ENCODE data around the gene C11orf16. TPM values are rescaled to one million over a fixed set of nuclear protein-coding genes. Genes with fewer than 3 reads are reported as not detected.

Gene C11orf16
- total RNA-seq, 4 donors from 2014 or later, result not detected

DNA sequence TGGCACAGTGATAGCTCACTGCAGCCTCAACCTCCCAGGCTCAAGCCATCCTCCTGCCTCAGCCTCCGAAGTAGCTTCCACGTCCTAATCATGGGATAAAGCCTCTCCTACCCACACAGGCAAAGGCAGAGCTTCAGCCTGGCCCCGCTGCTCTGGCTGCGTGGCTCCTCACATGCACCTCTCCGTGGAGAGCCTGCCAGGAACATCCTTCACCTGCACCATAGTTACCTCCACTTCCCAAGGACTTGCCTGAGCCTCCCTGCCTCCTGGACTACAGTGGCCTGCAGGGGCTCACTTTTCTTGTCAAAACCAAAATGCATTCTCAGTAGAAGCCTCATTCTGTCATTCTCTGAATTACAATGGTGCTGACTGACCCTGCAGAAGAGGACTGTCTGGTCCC is 6.5 kb downstream of the C11orf16 start:
- 89 to 93% methylated on average over 2 to 5 of the region's 5 CpGs for WGBS, 2 donors (ENCODE audit: low coverage in 1 of 2)
- no peak for TF ChIP-seq EP300 (IDR thresholded peaks at IDR 0.05; ENCODE audit: low read depth)
- no peak for TF ChIP-seq POLR2AphosphoS5 (IDR thresholded peaks at IDR 0.05)
- TF ChIP-seq, protein P1, sequence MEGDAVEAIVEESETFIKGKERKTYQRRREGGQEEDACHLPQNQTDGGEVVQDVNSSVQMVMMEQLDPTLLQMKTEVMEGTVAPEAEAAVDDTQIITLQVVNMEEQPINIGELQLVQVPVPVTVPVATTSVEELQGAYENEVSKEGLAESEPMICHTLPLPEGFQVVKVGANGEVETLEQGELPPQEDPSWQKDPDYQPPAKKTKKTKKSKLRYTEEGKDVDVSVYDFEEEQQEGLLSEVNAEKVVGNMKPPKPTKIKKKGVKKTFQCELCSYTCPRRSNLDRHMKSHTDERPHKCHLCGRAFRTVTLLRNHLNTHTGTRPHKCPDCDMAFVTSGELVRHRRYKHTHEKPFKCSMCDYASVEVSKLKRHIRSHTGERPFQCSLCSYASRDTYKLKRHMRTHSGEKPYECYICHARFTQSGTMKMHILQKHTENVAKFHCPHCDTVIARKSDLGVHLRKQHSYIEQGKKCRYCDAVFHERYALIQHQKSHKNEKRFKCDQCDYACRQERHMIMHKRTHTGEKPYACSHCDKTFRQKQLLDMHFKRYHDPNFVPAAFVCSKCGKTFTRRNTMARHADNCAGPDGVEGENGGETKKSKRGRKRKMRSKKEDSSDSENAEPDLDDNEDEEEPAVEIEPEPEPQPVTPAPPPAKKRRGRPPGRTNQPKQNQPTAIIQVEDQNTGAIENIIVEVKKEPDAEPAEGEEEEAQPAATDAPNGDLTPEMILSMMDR (IDR thresholded peaks at IDR 0.05), result no peak
- no peak for TF ChIP-seq POLR2A (IDR thresholded peaks at IDR 0.05)
- H3K27ac ChIP-seq, result no peak overlapping the region
- no peaks in the 10 kb centered on the region for H3K4me1 ChIP-seq
- DNase-seq, result no peak
- no peaks in the 10 kb centered on the region for H3K27me3 ChIP-seq
- H3K36me3 ChIP-seq, result peaks cover 0 to 15% (median 0%) of the 10 kb centered on the region in 4 donors
- no peaks in the 10 kb centered on the region for H3K9me3 ChIP-seq
- in situ Hi-C loops (cut with MboI; ENCODE audit: low pct_ligation_motif_present in 1 of 4, low pct_unique_long_range_greater_than_20kb in 1 of 4, low sequenced_read_pairs in 3 of 4), result no loop called here
- intact Hi-C loops (cut with DNase I; ENCODE audit: low total_unique reads), result no loop called here
- no peak overlapping the region for H3K4me3 ChIP-seq

- H3K9me3 ChIP-seq, result no peaks in the 10 kb centered on the region
- H3K36me3 ChIP-seq, result peaks cover 0 to 15% (median under 1%) of the 10 kb centered on the region in 4 donors
- in situ Hi-C loops (cut with MboI; ENCODE audit: low pct_ligation_motif_present in 1 of 4, low pct_unique_long_range_greater_than_20kb in 1 of 4, low sequenced_read_pairs in 3 of 4) (no loop called here), intact Hi-C loops (cut with DNase I; ENCODE audit: low total_unique reads) (no loop called here)
- no peak overlapping the region for H3K4me3 ChIP-seq
- H3K4me1 ChIP-seq, result no peaks in the 10 kb centered on the region
- no peak overlapping the region for H3K27ac ChIP-seq
- 92% methylated on average over 5 of the region's 5 CpGs; no CpG with 5 or more reads in 1 of the 2 donors for WGBS, 2 donors (ENCODE audit: low coverage in 1 of 2)
- TF ChIP-seq, protein P1 (IDR thresholded peaks at IDR 0.05), result no peak
- no peak for TF ChIP-seq POLR2A (IDR thresholded peaks at IDR 0.05)
- TF ChIP-seq EP300 (IDR thresholded peaks at IDR 0.05; ENCODE audit: low read depth), result no peak
- TF ChIP-seq POLR2AphosphoS5 (IDR thresholded peaks at IDR 0.05), result no peak
- no peaks in the 10 kb centered on the region for H3K27me3 ChIP-seq
- no peak for DNase-seq
These were observed 7.0 kb downstream of the C11orf16 start for GRCh38 chr11:8925711-8926110.

- WGBS, 2 donors (ENCODE audit: low coverage in 1 of 2), result 81 to 91% methylated on average over 3 to 5 of the region's 5 CpGs
- Histone ChIP-seq H3K4me3 (no peak overlapping the region), H3K9me3 (no peaks in the 10 kb centered on the region), H3K27me3 (no peaks in the 10 kb centered on the region), H3K36me3 (peaks cover 0 to 29% (median 5%) of the 10 kb centered on the region in 4 donors), H3K4me1 (peaks cover 0 to 6% (median 0%) of the 10 kb centered on the region in 4 donors), H3K27ac (no peak overlapping the region)
- intact Hi-C loops (cut with DNase I; ENCODE audit: low total_unique reads), result no loop called here
- TF ChIP-seq, protein P1 (IDR thresholded peaks at IDR 0.05), result no peak
- TF ChIP-seq POLR2AphosphoS5 (IDR thresholded peaks at IDR 0.05) (no peak), EP300 (IDR thresholded peaks at IDR 0.05; ENCODE audit: low read depth) (no peak), POLR2A (IDR thresholded peaks at IDR 0.05) (no peak)
- in situ Hi-C loops (cut with MboI; ENCODE audit: low pct_ligation_motif_present in 1 of 4, low pct_unique_long_range_greater_than_20kb in 1 of 4, low sequenced_read_pairs in 3 of 4), result no loop called here
- no peak for DNase-seq
These were observed 10.1 kb downstream of the C11orf16 start for GRCh38 chr11:8922691-8923090.

GRCh38 chr11:8917157-8917825 is 15.5 kb downstream of the C11orf16 start:
- peaks cover 0 to 23% (median 5%) of the 10 kb centered on the region in 4 donors for H3K36me3 ChIP-seq
- no peak overlapping the region for H3K4me3 ChIP-seq
- no peaks in the 10 kb centered on the region for H3K9me3 ChIP-seq
- in situ Hi-C loops (cut with MboI; ENCODE audit: low pct_ligation_motif_present in 1 of 4, low pct_unique_long_range_greater_than_20kb in 1 of 4, low sequenced_read_pairs in 3 of 4) (no loop called here), intact Hi-C loops (cut with DNase I; ENCODE audit: low total_unique reads) (no loop called here)
- no peaks in the 10 kb centered on the region for H3K27me3 ChIP-seq
- H3K4me1 ChIP-seq, result peaks cover 8 to 29% (median 19%) of the 10 kb centered on the region in 4 donors
- peak overlapping the region; percentile 40 to 70 (median 58) for H3K27ac ChIP-seq
- DNase-seq, result no peak
- 54 to 70% methylated on average over 3 to 5 of the region's 5 CpGs for WGBS, 2 donors (ENCODE audit: low coverage in 1 of 2)
- TF ChIP-seq, protein P1 (IDR thresholded peaks at IDR 0.05), result no peak
- TF ChIP-seq EP300 (IDR thresholded peaks at IDR 0.05; ENCODE audit: low read depth) (no peak), POLR2A (IDR thresholded peaks at IDR 0.05) (no peak), POLR2AphosphoS5 (IDR thresholded peaks at IDR 0.05) (no peak)

All from transverse colon (tissue), 4 donors.